OCI-LY7 (cell line): ENCODE measurements around the gene TYW1B.
"Not testable (repeated sequence)": the region's sequence is repeated elsewhere in the genome, so short reads cannot be mapped to it uniquely, and the experiment has no call there.

Source experiments
- CTCF ChIP-seq: fragments of 200-600 bp; sonication (generic); conservative IDR thresholded peaks from 2 replicates; pipeline ENCODE4 v1.5.1; 2014; ENCODE audit warnings: mild to moderate bottlenecking, antibody characterized with exemption, low read length, moderate library complexity, mixed read lengths
- EZH2phosphoT487 ChIP-seq: fragments of 200-600 bp; sonication (generic); IDR thresholded peaks from 2 replicates; pipeline ENCODE4 v1.6.1; 2018; ENCODE audit warnings: low read depth, borderline replicate concordance, mild to moderate bottlenecking, mixed run types, antibody characterized with exemption, low read length, moderate library complexity, mixed read lengths

GRCh38 chr7:72711927-72712326 lies 116.1 kb downstream of the TYW1B start:
- TF ChIP-seq CTCF, EZH2phosphoT487: not testable (repeated sequence)
